ENCODE measurements around the gene ADAT3. TPM values are rescaled to one million over a fixed set of nuclear protein-coding genes. Genes with fewer than 3 reads are reported as not detected.

Gene ADAT3
- total RNA-seq, 1 donor, result 3.9 TPM

DNA sequence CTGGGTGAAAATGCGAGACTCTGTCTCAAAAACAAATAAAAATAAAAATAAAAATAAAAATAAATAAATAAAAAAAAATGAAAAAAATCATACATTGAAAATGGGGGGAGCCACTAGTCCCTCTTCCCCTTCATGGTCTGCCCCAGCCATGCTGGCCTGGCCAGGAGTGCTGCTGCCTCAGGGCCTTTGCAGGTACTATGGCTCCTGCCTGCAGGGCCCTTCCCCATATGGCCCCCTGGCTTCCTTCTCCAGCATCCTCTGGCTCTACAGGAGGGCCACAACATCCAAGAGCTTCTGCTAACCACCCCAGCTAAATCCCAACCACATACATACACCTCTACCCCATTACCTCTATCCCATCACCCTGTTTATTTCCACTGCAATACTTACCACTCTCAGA is 15.3 kb upstream of the ADAT3 start:
- DNase-seq (ENCODE audit: low read depth), result no peak
- H3K4me3 ChIP-seq (ENCODE audit: low read depth, low read length), result no peak overlapping the region
- TF ChIP-seq, protein P1, sequence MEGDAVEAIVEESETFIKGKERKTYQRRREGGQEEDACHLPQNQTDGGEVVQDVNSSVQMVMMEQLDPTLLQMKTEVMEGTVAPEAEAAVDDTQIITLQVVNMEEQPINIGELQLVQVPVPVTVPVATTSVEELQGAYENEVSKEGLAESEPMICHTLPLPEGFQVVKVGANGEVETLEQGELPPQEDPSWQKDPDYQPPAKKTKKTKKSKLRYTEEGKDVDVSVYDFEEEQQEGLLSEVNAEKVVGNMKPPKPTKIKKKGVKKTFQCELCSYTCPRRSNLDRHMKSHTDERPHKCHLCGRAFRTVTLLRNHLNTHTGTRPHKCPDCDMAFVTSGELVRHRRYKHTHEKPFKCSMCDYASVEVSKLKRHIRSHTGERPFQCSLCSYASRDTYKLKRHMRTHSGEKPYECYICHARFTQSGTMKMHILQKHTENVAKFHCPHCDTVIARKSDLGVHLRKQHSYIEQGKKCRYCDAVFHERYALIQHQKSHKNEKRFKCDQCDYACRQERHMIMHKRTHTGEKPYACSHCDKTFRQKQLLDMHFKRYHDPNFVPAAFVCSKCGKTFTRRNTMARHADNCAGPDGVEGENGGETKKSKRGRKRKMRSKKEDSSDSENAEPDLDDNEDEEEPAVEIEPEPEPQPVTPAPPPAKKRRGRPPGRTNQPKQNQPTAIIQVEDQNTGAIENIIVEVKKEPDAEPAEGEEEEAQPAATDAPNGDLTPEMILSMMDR (IDR thresholded peaks at IDR 0.05; ENCODE audit: insufficient read depth, low read depth, low read length), result no peak

DNA sequence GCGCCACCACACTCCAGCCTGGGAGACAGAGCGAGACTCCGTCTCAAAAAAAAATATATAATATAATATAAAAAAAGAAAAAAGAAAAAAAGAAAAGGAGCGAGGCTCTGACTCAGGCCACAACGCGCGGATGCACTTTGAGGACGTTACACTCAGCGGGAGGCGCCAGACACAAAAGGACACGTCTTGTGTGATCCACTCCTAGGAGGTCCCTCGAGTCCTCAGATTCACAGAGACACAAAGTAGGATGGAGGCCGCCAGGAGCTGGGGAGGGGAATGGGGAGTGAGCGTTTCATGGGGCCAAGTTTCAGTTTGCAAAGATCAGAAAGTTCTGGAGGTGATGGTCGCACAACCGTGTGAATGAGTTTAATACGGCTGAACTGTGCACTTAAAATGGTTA is 11.4 kb upstream of the ADAT3 start:
- no peak for DNase-seq (ENCODE audit: low read depth)
- TF ChIP-seq, protein P1 (IDR thresholded peaks at IDR 0.05; ENCODE audit: insufficient read depth, low read depth, low read length), result no peak
- H3K4me3 ChIP-seq (ENCODE audit: low read depth, low read length), result no peak overlapping the region

DNA sequence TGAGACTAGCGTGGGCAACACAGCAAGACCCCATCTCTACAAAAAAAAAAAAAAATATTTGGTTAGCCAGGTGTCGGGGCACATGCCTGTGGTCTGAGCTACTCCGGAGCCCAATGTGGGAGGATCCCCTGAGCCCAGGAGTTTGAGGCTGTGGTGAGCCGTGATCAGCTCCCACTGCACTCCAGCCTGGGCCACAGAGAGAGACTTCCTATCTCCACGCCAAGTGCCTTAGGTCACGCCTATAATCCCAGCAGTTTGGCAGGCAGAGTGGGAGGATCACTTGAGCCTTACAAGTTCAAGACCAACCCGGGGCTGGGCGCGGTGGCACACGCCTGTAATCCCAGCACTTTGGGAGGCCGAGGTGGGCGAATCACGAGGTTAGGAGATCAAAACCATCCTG is 8.7 kb upstream of the ADAT3 start:
- no peak overlapping the region for H3K4me3 ChIP-seq (ENCODE audit: low read depth, low read length)
- DNase-seq (ENCODE audit: low read depth), result no peak
- TF ChIP-seq, protein P1 (IDR thresholded peaks at IDR 0.05; ENCODE audit: insufficient read depth, low read depth, low read length), result no peak

DNA sequence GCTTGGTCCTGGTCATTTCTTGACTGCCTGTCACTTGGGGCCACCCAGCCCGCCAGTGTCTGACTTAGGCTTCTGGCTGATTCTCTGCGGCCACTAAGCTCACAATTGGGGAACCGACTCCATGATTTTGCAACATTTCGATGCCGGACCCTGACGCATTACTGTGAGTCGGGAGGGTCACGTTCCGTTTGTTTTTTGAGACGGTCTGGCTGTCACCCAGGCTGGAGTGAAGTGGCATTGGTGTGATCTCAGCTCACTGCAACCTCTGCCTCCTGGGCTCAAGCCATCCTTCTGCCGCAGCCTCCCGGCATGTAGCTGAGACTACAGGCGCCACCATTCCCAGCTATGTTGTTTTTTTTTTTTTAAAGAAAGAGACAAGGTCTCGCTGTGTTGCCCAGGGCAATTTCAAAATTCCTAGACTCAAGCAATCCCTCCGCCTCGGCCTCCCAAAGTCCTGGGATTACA is 3.2 kb upstream of the ADAT3 start:
- no peak for DNase-seq (ENCODE audit: low read depth)
- H3K4me3 ChIP-seq (ENCODE audit: low read depth, low read length), result no peak overlapping the region
- TF ChIP-seq, protein P1 (IDR thresholded peaks at IDR 0.05; ENCODE audit: insufficient read depth, low read depth, low read length), result no peak

DNA sequence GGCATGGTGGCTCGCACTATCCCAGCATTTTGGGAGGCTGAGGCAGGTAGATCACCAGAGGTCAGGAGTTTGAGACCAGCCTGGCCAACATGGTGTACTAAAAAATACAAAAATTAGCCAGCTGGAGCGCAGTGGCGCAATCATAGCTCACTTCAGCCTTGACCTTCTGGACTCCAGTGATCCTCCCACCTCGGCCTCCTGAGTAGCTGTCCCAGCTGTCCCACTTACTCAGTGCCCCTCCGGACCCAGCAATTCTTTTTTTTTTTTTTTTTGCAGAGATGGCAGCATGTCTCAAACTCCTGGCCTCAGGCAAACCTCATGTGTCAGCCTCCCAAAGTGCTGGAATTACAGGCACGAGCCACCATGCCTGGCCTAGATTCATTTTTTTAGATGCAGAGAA is 2.3 kb upstream of the ADAT3 start:
- TF ChIP-seq, protein P1 (IDR thresholded peaks at IDR 0.05; ENCODE audit: insufficient read depth, low read depth, low read length), result no peak
- H3K4me3 ChIP-seq (ENCODE audit: low read depth, low read length), result no peak overlapping the region
- no peak for DNase-seq (ENCODE audit: low read depth)

DNA sequence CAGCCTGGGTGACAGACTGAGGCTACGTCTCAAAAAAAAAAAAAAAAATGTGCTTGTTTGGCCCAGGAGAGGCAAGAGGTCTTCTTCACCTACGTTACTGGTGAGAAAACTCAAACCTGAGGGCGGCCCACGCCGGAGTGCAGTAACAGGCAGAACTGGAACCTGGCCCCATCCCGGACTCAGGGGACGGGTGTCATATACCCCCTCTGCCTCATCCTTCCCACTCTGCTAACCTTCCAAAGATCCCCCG is 414 bp upstream of the ADAT3 start:
- DNase-seq (ENCODE audit: low read depth), result no peak
- TF ChIP-seq, protein P1 (IDR thresholded peaks at IDR 0.05; ENCODE audit: insufficient read depth, low read depth, low read length), result no peak
- H3K4me3 ChIP-seq (ENCODE audit: low read depth, low read length), result peak overlapping the region; percentile 27

DNA sequence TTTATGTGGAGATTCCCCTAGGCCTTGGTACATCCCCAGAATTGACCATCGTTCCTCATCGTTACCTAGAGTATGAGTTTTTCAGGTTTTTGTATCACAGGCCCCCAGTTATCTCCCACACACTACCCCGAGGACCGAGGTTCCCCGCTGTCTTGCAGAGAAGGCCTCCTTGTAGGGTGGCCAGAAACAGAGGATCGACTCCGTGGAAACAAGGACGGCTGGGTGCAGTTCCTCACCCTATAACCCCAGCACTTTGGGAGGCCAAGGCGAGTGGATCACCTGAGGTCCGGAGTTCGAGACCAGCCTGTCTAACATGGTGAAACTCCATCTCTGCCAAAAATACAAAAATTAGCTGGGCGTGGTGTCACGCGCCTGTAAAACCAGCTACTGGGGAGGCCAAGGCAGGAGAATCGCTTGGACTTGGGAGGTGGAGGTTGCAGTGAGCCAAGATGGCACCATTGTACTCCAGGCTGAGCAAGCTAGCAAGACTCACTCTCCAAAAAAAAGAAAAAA is 720 bp downstream of the ADAT3 start:
- DNase-seq (ENCODE audit: low read depth), result no peak
- TF ChIP-seq, protein P1 (IDR thresholded peaks at IDR 0.05; ENCODE audit: insufficient read depth, low read depth, low read length), result no peak
- peak overlapping the region; percentile 78 for H3K4me3 ChIP-seq (ENCODE audit: low read depth, low read length)

All from fibroblast of villous mesenchyme (primary cell).